ENCODE data around the gene GIT1. TPM values are rescaled to one million over a fixed set of nuclear protein-coding genes. Genes with fewer than 3 reads are reported as not detected.

Gene GIT1
- total and polyA plus RNA-seq, 11 donors = 23.0 to 52.9 (median 31.4) TPM

- H3K36me3 ChIP-seq = peaks cover 0 to 65% (median 56%) of the 10 kb centered on the region in 9 donors
- no peak overlapping the region for H3K27ac ChIP-seq
- intact Hi-C loops (cut with DNase I) = loop anchor here in 5 of 10 donors (5.0 to 10.0 kb wide), 7 partner anchors 36 to 513 kb away; partner anchors contain the start of genes CORO6 (in 1 of the 5) and SSH2 (in 1 of the 5)
- H3K4me3 ChIP-seq = no peak overlapping the region
- peaks cover 0 to 58% (median 32%) of the 10 kb centered on the region in 12 donors for H3K4me1 ChIP-seq
- peak in 4 of 5 donors; percentile 6 to 51 (median 26) for DNase-seq
- ATAC-seq = no peak
- TF ChIP-seq CTCF (IDR thresholded peaks at IDR 0.05) (no peak), POLR2A (IDR thresholded peaks at IDR 0.05) (no peak)
- no peaks in the 10 kb centered on the region for H3K9me3 ChIP-seq
- no peaks in the 10 kb centered on the region for H3K27me3 ChIP-seq
- WGBS, 4 donors = 73 to 92% (median 91%) methylated on average over 2 to 20 of the region's 20 CpGs
Measured at GRCh38 chr17:29581583-29582253, 7.7 kb downstream of the GIT1 start.

- H3K27me3 ChIP-seq = no peaks in the 10 kb centered on the region
- H3K4me1 ChIP-seq = peaks cover 0 to 43% (median 23%) of the 10 kb centered on the region in 12 donors
- peaks cover 0 to 81% (median 72%) of the 10 kb centered on the region in 9 donors for H3K36me3 ChIP-seq
- intact Hi-C loops (cut with DNase I) = loop anchor here in 6 of 10 donors (2.0 to 10.0 kb wide), 9 partner anchors 31 to 515 kb away; partner anchors contain the start of genes CORO6 (in 1 of the 6) and SSH2 (in 1 of the 6)
- no peaks in the 10 kb centered on the region for H3K9me3 ChIP-seq
- H3K4me3 ChIP-seq = no peak overlapping the region
- peak; percentile 59 to 80 (median 74) for ATAC-seq
- WGBS, 4 donors = 60 to 66% (median 63%) methylated on average over 13 to 15 of the region's 15 CpGs
- TF ChIP-seq POLR2A (IDR thresholded peaks at IDR 0.05) = no peak
- TF ChIP-seq CTCF (IDR thresholded peaks at IDR 0.05) = peak; percentile 80 to 95 (median 90)
- peak; percentile 79 to 90 (median 85) for DNase-seq
- H3K27ac ChIP-seq = peak overlapping the region in 1 of 12 donors; percentile 5
Measured at GRCh38 chr17:29579866-29580771, 9.3 kb downstream of the GIT1 start.

- Histone ChIP-seq H3K27me3 (no peaks in the 10 kb centered on the region), H3K9me3 (no peaks in the 10 kb centered on the region), H3K4me1 (peaks cover 0 to 30% (median 11%) of the 10 kb centered on the region in 12 donors), H3K4me3 (no peak overlapping the region), H3K27ac (no peak overlapping the region), H3K36me3 (peaks cover 0 to 94% (median 84%) of the 10 kb centered on the region in 9 donors)
- DNase-seq (peak in 3 of 5 donors; percentile 4 to 29 (median 18)), ATAC-seq (no peak)
- WGBS, 4 donors = 89 to 95% (median 92%) methylated on average over 13 to 14 of the region's 14 CpGs
- TF ChIP-seq CTCF (IDR thresholded peaks at IDR 0.05) (no peak), POLR2A (IDR thresholded peaks at IDR 0.05) (no peak)
- intact Hi-C loops (cut with DNase I) = loop anchor here in 3 of 10 donors (2.0 to 10.0 kb wide), 3 partner anchors 32 to 516 kb away; no protein-coding TSS in a partner anchor
Measured at GRCh38 chr17:29578626-29579485, 10.6 kb downstream of the GIT1 start.

All from heart left ventricle (tissue), 16 donors.